ENCODE measurements around the gene ANKHD1. TPM values are rescaled to one million over a fixed set of nuclear protein-coding genes. Genes with fewer than 3 reads are reported as not detected.

The ANKHD1 gene
- total and polyA plus RNA-seq, 9 of the 15 experiments (the other 6 are each of a cell fraction or from before 2014, with no cell fraction given), result 38.9 to 138 (median 78.7) TPM

DNA sequence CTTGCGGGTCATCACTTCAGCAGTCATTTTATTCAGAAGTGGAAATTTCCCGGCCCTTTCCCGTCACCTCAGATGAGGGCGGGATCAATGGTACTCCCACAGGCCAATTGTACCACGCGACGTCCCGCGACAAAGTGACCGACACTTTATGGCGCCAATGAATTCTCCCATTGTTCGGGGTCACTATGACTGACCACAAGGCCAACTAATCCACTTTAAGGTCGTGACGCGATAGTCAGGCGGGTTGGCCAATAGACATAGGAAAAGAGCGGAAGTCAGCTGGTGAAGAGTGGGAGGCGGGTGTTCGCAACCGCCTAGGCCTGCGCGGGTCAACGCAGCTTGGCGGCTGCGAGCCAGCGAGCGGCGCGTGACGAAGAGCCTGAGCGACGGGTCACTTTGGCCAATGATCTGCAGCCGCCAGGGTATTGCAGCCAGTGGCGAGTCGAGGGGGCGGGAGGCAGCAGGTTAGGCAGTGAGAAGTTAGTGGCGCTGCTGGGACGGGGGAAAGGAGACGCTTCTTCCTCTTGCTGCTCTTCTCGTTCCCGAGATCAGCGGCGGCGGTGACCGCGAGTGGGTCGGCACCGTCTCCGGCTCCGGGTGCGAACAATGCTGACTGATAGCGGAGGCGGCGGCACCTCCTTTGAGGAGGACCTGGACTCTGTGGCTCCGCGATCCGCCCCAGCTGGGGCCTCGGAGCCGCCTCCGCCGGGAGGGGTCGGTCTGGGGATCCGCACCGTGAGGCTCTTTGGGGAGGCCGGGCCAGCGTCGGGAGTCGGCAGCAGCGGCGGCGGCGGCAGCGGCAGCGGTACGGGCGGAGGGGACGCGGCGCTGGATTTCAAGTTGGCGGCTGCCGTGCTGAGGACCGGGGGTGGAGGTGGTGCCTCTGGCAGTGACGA, at the start of gene ANKHD1 (continued):
- TF ChIP-seq, protein P1, sequence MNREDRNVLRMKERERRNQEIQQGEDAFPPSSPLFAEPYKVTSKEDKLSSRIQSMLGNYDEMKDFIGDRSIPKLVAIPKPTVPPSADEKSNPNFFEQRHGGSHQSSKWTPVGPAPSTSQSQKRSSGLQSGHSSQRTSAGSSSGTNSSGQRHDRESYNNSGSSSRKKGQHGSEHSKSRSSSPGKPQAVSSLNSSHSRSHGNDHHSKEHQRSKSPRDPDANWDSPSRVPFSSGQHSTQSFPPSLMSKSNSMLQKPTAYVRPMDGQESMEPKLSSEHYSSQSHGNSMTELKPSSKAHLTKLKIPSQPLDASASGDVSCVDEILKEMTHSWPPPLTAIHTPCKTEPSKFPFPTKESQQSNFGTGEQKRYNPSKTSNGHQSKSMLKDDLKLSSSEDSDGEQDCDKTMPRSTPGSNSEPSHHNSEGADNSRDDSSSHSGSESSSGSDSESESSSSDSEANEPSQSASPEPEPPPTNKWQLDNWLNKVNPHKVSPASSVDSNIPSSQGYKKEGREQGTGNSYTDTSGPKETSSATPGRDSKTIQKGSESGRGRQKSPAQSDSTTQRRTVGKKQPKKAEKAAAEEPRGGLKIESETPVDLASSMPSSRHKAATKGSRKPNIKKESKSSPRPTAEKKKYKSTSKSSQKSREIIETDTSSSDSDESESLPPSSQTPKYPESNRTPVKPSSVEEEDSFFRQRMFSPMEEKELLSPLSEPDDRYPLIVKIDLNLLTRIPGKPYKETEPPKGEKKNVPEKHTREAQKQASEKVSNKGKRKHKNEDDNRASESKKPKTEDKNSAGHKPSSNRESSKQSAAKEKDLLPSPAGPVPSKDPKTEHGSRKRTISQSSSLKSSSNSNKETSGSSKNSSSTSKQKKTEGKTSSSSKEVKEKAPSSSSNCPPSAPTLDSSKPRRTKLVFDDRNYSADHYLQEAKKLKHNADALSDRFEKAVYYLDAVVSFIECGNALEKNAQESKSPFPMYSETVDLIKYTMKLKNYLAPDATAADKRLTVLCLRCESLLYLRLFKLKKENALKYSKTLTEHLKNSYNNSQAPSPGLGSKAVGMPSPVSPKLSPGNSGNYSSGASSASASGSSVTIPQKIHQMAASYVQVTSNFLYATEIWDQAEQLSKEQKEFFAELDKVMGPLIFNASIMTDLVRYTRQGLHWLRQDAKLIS (CRISPR knock-in tag; IDR thresholded peaks at IDR 0.05), result no peak; the same call in 1 of the 2 replicates
- TF ChIP-seq, protein P2, sequence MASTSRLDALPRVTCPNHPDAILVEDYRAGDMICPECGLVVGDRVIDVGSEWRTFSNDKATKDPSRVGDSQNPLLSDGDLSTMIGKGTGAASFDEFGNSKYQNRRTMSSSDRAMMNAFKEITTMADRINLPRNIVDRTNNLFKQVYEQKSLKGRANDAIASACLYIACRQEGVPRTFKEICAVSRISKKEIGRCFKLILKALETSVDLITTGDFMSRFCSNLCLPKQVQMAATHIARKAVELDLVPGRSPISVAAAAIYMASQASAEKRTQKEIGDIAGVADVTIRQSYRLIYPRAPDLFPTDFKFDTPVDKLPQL (IDR thresholded peaks at IDR 0.05; ENCODE audit: extremely low read depth, insufficient read length), result no peak
- TF ChIP-seq, protein P3, sequence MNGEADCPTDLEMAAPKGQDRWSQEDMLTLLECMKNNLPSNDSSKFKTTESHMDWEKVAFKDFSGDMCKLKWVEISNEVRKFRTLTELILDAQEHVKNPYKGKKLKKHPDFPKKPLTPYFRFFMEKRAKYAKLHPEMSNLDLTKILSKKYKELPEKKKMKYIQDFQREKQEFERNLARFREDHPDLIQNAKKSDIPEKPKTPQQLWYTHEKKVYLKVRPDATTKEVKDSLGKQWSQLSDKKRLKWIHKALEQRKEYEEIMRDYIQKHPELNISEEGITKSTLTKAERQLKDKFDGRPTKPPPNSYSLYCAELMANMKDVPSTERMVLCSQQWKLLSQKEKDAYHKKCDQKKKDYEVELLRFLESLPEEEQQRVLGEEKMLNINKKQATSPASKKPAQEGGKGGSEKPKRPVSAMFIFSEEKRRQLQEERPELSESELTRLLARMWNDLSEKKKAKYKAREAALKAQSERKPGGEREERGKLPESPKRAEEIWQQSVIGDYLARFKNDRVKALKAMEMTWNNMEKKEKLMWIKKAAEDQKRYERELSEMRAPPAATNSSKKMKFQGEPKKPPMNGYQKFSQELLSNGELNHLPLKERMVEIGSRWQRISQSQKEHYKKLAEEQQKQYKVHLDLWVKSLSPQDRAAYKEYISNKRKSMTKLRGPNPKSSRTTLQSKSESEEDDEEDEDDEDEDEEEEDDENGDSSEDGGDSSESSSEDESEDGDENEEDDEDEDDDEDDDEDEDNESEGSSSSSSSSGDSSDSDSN (IDR thresholded peaks at IDR 0.05; ENCODE audit: borderline replicate concordance in 1 of 2, low read depth in 2 of 2, low read length in 2 of 2), result peak in 1 of 2 experiments; percentile 59; a peak in 1 of 4 replicates
- TF ChIP-seq MCM5 (IDR thresholded peaks at IDR 0.05; ENCODE audit: low read depth) (no peak), ZNF133 (CRISPR knock-in tag; IDR thresholded peaks at IDR 0.05) (0 out of 2 replicates have a peak, but pooled peaks have one; percentile 18), PHTF2 (CRISPR knock-in tag; IDR thresholded peaks at IDR 0.05) (no peak), EP400 (IDR thresholded peaks at IDR 0.05) (peak; percentile 88)
- TF ChIP-seq, protein P4, sequence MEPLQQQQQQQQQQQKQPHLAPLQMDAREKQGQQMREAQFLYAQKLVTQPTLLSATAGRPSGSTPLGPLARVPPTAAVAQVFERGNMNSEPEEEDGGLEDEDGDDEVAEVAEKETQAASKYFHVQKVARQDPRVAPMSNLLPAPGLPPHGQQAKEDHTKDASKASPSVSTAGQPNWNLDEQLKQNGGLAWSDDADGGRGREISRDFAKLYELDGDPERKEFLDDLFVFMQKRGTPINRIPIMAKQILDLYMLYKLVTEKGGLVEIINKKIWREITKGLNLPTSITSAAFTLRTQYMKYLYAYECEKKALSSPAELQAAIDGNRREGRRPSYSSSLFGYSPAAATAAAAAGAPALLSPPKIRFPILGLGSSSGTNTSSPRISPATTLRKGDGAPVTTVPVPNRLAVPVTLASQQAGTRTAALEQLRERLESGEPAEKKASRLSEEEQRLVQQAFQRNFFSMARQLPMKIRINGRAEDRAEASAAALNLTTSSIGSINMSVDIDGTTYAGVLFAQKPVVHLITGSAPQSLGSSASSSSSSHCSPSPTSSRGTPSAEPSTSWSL (CRISPR knock-in tag; IDR thresholded peaks at IDR 0.05; ENCODE audit: borderline replicate concordance), result no peak
- TF ChIP-seq, protein P5, sequence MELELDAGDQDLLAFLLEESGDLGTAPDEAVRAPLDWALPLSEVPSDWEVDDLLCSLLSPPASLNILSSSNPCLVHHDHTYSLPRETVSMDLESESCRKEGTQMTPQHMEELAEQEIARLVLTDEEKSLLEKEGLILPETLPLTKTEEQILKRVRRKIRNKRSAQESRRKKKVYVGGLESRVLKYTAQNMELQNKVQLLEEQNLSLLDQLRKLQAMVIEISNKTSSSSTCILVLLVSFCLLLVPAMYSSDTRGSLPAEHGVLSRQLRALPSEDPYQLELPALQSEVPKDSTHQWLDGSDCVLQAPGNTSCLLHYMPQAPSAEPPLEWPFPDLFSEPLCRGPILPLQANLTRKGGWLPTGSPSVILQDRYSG (tag; conservative IDR thresholded peaks at IDR 0.05; ENCODE audit: low read depth), result no peak
- TF ChIP-seq, protein P6, sequence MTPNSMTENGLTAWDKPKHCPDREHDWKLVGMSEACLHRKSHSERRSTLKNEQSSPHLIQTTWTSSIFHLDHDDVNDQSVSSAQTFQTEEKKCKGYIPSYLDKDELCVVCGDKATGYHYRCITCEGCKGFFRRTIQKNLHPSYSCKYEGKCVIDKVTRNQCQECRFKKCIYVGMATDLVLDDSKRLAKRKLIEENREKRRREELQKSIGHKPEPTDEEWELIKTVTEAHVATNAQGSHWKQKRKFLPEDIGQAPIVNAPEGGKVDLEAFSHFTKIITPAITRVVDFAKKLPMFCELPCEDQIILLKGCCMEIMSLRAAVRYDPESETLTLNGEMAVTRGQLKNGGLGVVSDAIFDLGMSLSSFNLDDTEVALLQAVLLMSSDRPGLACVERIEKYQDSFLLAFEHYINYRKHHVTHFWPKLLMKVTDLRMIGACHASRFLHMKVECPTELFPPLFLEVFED (CRISPR knock-in tag; conservative IDR thresholded peaks at IDR 0.05), result 0 out of 2 replicates have a peak, but pooled peaks have one; percentile 63
- TF ChIP-seq, protein P7, sequence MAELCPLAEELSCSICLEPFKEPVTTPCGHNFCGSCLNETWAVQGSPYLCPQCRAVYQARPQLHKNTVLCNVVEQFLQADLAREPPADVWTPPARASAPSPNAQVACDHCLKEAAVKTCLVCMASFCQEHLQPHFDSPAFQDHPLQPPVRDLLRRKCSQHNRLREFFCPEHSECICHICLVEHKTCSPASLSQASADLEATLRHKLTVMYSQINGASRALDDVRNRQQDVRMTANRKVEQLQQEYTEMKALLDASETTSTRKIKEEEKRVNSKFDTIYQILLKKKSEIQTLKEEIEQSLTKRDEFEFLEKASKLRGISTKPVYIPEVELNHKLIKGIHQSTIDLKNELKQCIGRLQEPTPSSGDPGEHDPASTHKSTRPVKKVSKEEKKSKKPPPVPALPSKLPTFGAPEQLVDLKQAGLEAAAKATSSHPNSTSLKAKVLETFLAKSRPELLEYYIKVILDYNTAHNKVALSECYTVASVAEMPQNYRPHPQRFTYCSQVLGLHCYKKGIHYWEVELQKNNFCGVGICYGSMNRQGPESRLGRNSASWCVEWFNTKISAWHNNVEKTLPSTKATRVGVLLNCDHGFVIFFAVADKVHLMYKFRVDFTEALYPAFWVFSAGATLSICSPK (IDR thresholded peaks at IDR 0.05; ENCODE audit: borderline replicate concordance), result no peak
